Large intestine (tissue), 3 donors: ENCODE data around the gene ZFP62. TPM values are rescaled to one million over a fixed set of nuclear protein-coding genes. Genes with fewer than 3 reads are reported as not detected.

Experiments used
- DNase-seq, 2 donors: peaks; one replicate each; pipeline versions ENCODE4 v3.0.0 to v3.0.0-alpha.2; 2013
- H3K27ac ChIP-seq: one replicate; pipeline ENCODE4 v1.5.1; 2013; ENCODE audit warnings: low read length
- H3K27me3 ChIP-seq: 2 replicates; pipeline ENCODE4 v1.6.1; 2013; ENCODE audit warnings: low read length; ENCODE audit not compliant: control insufficient read depth, insufficient read depth
- H3K36me3 ChIP-seq: 2 replicates; pipeline ENCODE4 v1.6.1; 2013; ENCODE audit warnings: low read length; ENCODE audit not compliant: control insufficient read depth, insufficient read depth
- H3K4me1 ChIP-seq: one replicate; pipeline ENCODE4 v1.6.1; 2013; ENCODE audit warnings: low read length; ENCODE audit not compliant: control insufficient read depth, insufficient read depth
- H3K4me3 ChIP-seq: one replicate; pipeline ENCODE4 v1.5.1; 2013; ENCODE audit warnings: low read length
- H3K9me3 ChIP-seq: one replicate; pipeline ENCODE4 v1.6.1; 2013; ENCODE audit warnings: mild to moderate bottlenecking, low read depth, low read length, moderate library complexity; ENCODE audit not compliant: control insufficient read depth
- WGBS: methylation state at CpG from one replicate; pipeline ENCODE4 v1.1.5; 2013; ENCODE audit warnings: low lambda C conversion rate; ENCODE audit not compliant: insufficient coverage; 5-methylcytosine and 5-hydroxymethylcytosine counted together
- polyA plus RNA-seq: library from polyadenylated mRNA; unstranded; fragments of 120-200 nt; gene quantifications from one replicate; pipeline ENCODE4 v1.2.1, GENCODE V29; 2013

Gene ZFP62
- polyA plus RNA-seq, 1 donor: 56.1 TPM

DNA sequence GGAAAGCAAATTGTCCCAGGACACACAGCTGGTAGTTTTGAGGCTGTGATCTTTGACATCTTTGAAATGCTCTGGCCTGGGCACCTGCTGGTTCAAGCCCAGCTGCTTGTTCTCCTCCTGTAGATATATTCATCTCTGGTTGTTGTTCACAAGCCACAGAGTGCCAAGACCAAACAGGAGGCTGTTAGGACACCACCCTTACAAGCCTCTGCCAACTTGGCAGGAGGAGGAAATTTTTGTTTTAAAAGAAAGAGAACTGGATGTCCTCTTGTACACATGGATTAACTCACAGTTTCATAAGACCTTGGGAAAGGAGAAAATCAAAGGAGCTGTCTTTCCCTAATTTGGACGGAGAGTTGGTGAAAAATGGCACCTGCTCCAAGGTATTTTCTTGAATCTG is 8.5 kb upstream of the ZFP62 start:
- DNase-seq: no peak
- WGBS: no CpG with 5 or more reads among the region's 1 CpG

DNA sequence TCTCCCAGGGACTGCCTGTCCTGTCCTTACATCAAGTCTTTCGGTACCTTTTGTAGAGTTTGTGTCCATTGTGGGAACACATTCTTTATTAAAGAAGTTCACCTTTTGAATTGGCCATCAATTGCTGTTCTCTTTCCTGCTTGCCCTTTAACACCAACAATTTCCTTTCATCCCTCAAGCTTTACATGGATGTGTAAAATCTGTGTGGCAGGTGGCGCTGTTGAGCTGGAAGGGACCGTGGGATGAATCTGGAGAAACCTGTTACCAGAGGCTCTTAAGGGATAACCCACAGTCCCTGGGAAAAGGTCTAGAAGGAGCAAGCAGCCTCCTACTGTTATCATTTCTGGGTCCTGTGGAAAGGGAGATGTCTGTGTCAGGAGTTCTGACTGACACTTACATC is 7.9 kb upstream of the ZFP62 start:
- Histone ChIP-seq H3K27me3 (no peaks in the 10 kb centered on the region), H3K36me3 (no peaks in the 10 kb centered on the region), H3K9me3 (no peaks in the 10 kb centered on the region), H3K4me3 (no peak overlapping the region), H3K27ac (no peak overlapping the region), H3K4me1 (peaks cover 11% of the 10 kb centered on the region)
- peak; percentile 87 to 92 for DNase-seq
- WGBS: no CpG with 5 or more reads among the region's 3 CpGs

More for the DNA sequence above, 8.5 kb upstream of the ZFP62 start:
- H3K36me3 ChIP-seq: no peaks in the 10 kb centered on the region
- H3K9me3 ChIP-seq: no peaks in the 10 kb centered on the region
- H3K27ac ChIP-seq: peak overlapping the region; percentile 11
- H3K4me3 ChIP-seq: no peak overlapping the region
- H3K27me3 ChIP-seq: no peaks in the 10 kb centered on the region
- H3K4me1 ChIP-seq: peaks cover 11% of the 10 kb centered on the region

DNA sequence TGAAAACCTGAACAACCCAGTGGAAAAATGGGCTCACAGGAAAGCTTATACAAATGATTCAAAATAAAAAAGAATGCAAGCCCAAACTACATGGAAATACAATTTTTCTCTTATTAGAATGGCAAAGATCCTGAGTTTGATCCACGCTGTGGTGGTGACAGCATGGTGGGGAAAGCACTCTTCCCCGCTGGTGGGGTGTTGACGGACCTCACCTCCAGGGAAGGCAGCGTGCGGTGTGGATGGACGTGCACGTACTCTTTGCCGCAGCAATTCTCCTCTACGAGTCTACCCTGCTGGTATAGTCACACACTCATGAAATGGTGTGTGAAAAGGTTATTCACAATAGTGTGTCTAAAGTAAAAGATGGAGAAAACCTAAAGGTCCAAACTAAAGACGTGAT is 5.9 kb upstream of the ZFP62 start:
- Histone ChIP-seq H3K27me3 (no peaks in the 10 kb centered on the region), H3K4me3 (no peak overlapping the region), H3K36me3 (no peaks in the 10 kb centered on the region), H3K27ac (peak overlapping the region; percentile 86), H3K4me1 (peaks cover 11% of the 10 kb centered on the region), H3K9me3 (no peaks in the 10 kb centered on the region)
- WGBS: 100% methylated on average over 1 of the region's 10 CpGs
- no peak for DNase-seq

DNA sequence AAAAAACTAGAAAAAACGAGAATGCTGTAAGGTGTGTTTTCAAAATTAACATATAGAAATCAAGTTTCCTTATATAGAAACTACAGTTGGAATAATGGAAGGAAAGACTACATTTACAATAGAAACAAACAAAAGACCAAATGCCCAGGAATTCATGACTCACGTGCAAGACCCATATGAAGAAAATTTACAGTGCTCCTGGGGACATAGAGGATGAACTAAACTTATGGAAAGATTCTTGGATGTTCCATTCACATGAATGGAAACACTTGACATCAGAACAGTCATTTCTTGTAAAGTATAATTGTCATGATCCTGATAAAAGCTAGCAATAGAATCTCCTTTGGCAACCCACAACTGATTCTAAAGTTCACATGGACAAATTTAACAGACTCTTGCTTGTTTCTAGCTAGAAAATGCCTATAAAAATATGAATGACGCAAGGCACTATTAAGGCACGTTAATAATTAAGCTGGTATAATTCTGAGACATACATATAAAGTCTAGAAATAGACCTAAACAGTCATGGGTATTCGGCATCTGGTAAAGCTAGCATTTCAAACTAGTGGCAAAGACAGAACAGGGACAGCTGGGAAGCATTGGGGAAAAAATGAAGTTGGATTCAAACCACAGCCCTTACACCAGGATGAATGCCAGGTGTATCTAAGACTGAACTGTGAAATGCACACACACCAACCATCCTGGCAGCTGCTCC is 5.1 kb upstream of the ZFP62 start:
- H3K4me1 ChIP-seq: peaks cover 11% of the 10 kb centered on the region
- H3K27me3 ChIP-seq: no peaks in the 10 kb centered on the region
- 21% methylated on average over 3 of the region's 5 CpGs for WGBS
- H3K9me3 ChIP-seq: no peaks in the 10 kb centered on the region
- peak overlapping the region; percentile 86 for H3K27ac ChIP-seq
- peak; percentile 67 to 95 for DNase-seq
- no peaks in the 10 kb centered on the region for H3K36me3 ChIP-seq
- no peak overlapping the region for H3K4me3 ChIP-seq

DNA sequence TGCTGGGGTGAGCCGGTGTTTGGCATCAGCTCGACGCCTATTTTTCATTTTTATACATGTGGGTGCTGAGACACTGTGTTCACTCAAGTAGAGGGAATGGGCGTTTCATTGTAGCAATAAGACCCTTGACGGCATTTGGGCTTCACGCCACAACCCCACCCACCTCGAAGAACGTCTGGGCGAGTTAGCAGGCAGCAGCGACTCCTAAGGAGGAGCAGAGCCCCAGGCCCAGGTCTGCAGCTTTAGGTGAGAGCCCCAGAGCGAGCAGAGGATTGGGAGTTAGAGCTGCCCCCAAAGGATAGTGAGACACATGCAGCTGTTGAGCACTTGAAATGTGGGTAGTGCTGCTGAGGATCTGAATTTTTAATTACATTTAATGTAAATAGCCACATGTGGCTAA is 1.6 kb upstream of the ZFP62 start:
- Histone ChIP-seq H3K4me1 (peaks cover 11% of the 10 kb centered on the region), H3K27ac (peak overlapping the region; percentile 34), H3K4me3 (no peak overlapping the region), H3K27me3 (no peaks in the 10 kb centered on the region), H3K36me3 (peaks cover 11% of the 10 kb centered on the region), H3K9me3 (no peaks in the 10 kb centered on the region)
- no peak for DNase-seq
- no CpG with 5 or more reads among the region's 11 CpGs for WGBS

DNA sequence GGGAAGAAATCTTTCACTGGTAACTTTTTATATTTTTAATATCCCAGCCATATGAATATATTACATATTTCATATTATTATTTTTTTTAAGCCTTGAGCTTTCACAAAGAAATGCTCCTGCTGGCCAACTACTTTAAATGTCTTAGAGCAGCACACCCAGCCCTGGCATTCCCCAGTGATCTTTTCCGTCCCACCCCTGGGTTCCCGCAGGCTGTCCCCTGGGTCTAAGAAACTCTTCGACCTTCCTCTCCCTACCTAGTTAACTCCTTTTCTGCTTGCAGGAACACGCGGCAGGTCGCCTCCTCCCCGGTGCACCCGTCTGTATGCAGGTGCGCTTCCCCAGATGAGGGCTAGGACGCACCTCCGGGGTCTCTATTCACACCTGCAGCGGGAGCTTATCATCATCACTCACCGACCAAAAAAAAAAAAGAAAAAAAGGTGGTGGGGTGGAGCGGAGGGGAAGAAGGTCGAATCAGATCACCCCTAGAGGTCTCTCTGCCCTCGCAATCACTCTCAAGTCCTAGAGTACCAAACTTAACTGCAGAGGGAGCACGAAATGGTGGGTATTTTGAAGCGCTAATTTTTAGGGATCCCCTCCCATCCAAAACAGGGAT is 696 bp downstream of the ZFP62 start:
- Histone ChIP-seq H3K4me3 (peak overlapping the region; percentile 100), H3K4me1 (peaks cover 3% of the 10 kb centered on the region), H3K27me3 (no peaks in the 10 kb centered on the region), H3K27ac (peak overlapping the region; percentile 99), H3K9me3 (peaks cover 2% of the 10 kb centered on the region), H3K36me3 (peaks cover 26% of the 10 kb centered on the region)
- 0% methylated on average over 1 of the region's 18 CpGs for WGBS
- DNase-seq: peak in 1 of 2 donors; percentile 55

DNA sequence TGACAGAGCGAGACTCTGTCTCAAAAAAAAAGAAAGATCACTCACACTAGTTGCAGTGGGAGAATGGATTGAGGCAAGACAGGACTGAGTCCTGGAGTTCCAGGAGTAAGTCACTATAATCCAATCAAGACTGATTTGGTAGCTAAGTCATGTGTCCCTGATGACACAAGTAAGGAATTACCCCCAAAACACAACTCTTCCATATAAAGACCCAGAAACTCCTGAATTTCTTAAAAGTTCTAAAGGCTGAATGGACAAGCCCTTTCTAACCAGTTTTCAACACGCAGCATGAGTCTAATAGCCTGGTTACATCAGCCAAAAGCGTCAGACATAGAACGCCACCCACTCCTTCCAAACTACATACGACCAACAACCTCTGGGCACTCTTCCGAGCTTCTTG is 2.5 kb downstream of the ZFP62 start:
- H3K27me3 ChIP-seq: no peaks in the 10 kb centered on the region
- no peak overlapping the region for H3K27ac ChIP-seq
- no CpG with 5 or more reads among the region's 6 CpGs for WGBS
- H3K4me1 ChIP-seq: peaks cover 3% of the 10 kb centered on the region
- H3K36me3 ChIP-seq: peaks cover 37% of the 10 kb centered on the region
- H3K4me3 ChIP-seq: no peak overlapping the region
- H3K9me3 ChIP-seq: peaks cover 4% of the 10 kb centered on the region
- DNase-seq: no peak

DNA sequence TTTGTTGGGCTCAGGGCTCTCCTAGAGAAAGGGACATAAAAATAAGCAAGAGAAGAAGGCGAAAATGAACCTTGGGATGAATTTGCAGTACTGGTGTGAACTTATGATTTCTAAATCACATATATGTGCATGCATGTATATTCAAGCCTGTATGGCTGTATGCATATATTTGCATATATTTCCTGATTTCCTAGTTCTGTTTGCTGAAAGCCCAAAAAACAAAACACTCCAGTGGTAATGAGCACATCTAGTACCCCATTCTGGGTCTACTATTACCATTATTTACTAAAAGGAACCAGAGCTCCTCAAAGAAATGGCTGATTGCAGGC is 7.3 kb downstream of the ZFP62 start:
- Histone ChIP-seq H3K36me3 (peaks cover 68% of the 10 kb centered on the region), H3K9me3 (peaks cover 26% of the 10 kb centered on the region), H3K27ac (no peak overlapping the region), H3K4me3 (no peak overlapping the region), H3K27me3 (no peaks in the 10 kb centered on the region), H3K4me1 (no peaks in the 10 kb centered on the region)
- WGBS: 100% methylated on average over 1 of the region's 1 CpG
- DNase-seq: no peak

DNA sequence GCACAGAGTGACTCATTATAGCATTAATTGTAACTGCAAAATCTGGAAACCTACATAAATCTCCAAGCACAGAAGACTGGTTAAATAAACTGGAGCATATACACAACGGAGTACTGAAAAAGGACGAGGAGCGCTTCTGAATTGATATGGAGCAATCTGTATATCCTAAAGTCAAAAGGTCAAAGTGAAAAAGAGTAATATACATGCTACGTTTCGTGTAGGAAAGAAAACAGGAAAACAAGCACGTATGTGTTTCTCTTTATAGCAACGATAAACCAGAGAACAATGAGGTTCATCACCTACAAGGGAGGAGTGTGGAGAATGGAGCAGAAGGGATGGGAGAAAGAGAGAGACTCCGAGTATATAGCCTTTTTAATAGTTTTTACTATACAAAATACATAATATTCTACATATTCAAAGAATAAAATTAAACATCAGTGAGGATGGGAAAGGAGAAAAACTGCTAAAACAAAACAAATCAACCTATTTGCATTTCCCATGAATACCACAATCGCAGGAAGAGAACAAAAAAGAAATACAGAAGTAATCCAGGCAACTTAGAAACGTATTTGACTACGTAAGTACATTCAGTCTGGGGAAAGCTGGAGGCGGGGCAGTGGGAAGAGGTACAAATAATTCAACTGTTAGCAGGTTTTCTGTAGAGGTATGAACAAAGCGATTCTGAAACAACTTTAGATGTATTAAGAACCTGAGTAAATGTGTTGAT is 7.8 kb downstream of the ZFP62 start:
- H3K27ac ChIP-seq: no peak overlapping the region
- H3K9me3 ChIP-seq: peaks cover 27% of the 10 kb centered on the region
- no peaks in the 10 kb centered on the region for H3K27me3 ChIP-seq
- no peak for DNase-seq
- WGBS: 89% methylated on average over 9 of the region's 13 CpGs
- H3K4me1 ChIP-seq: no peaks in the 10 kb centered on the region
- no peak overlapping the region for H3K4me3 ChIP-seq
- peaks cover 66% of the 10 kb centered on the region for H3K36me3 ChIP-seq

DNA sequence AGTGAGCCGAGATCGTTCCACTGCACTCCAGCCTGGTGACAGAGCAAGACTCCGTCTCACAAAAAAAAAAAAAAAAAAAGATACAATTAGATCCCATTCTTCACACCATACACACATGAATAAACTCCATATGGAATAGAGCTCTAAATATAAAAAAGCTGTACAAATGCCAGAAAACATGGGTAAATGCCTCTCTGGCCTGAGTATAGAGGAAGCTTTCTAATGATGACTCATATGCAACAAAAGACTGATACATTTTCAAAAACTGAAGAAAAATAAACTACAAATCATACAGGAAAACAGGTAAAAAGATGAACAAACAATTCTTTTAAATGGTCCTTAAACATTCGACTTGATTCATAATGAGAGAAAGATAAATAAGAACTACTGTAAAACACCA is 8.6 kb downstream of the ZFP62 start:
- Histone ChIP-seq H3K27me3 (no peaks in the 10 kb centered on the region), H3K27ac (no peak overlapping the region), H3K4me1 (no peaks in the 10 kb centered on the region), H3K4me3 (no peak overlapping the region), H3K36me3 (peaks cover 64% of the 10 kb centered on the region), H3K9me3 (peaks cover 27% of the 10 kb centered on the region)
- DNase-seq: no peak
- WGBS: no CpG with 5 or more reads among the region's 4 CpGs
